ENCODE results near the gene C11orf52. TPM values are rescaled to one million over a fixed set of nuclear protein-coding genes. Genes with fewer than 3 reads are reported as not detected.
A peak's percentile ranks its signal among the peaks of the same experiment; 100 is the strongest.

The C11orf52 gene
- total RNA-seq, 1 experiment from 2014 or later, result 2.0 TPM

GRCh38 chr11:111961389-111962300 is 42.9 kb downstream of the C11orf52 start:
- Mint-ChIP-seq H3K4me3 (ENCODE audit: unreplicated experiment) (peak overlapping the region; percentile 22), H3K27me3 (ENCODE audit: insufficient read depth, unreplicated experiment) (no peaks in the 10 kb centered on the region), H3K9me3 (ENCODE audit: unreplicated experiment) (no peaks in the 10 kb centered on the region), H3K36me3 (ENCODE audit: insufficient read depth, unreplicated experiment) (peaks cover under 1% of the 10 kb centered on the region), H3K27ac (ENCODE audit: low read depth, unreplicated experiment) (peak overlapping the region; percentile 74), H3K4me1 (ENCODE audit: insufficient read depth, unreplicated experiment) (peaks cover 20% of the 10 kb centered on the region)
- ChIA-PET CTCF (interaction anchor here (0.7 to 4.8 kb wide), 10 partner anchors 13 to 91 kb away, joined by 3 to 21 read pairs (median 7); partner anchors contain the start of gene DIXDC1), POLR2A (interaction anchor here (0.9 to 8.1 kb wide), 13 partner anchors 9 to 91 kb away, joined by 3 to 239 read pairs (median 9); partner anchors contain the start of genes ALG9, C11orf52, CRYAB and DIXDC1)
- TF ChIP-seq, protein P1, sequence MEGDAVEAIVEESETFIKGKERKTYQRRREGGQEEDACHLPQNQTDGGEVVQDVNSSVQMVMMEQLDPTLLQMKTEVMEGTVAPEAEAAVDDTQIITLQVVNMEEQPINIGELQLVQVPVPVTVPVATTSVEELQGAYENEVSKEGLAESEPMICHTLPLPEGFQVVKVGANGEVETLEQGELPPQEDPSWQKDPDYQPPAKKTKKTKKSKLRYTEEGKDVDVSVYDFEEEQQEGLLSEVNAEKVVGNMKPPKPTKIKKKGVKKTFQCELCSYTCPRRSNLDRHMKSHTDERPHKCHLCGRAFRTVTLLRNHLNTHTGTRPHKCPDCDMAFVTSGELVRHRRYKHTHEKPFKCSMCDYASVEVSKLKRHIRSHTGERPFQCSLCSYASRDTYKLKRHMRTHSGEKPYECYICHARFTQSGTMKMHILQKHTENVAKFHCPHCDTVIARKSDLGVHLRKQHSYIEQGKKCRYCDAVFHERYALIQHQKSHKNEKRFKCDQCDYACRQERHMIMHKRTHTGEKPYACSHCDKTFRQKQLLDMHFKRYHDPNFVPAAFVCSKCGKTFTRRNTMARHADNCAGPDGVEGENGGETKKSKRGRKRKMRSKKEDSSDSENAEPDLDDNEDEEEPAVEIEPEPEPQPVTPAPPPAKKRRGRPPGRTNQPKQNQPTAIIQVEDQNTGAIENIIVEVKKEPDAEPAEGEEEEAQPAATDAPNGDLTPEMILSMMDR (IDR thresholded peaks at IDR 0.05; ENCODE audit: unreplicated experiment), result no peak
- BruUV-seq (replicated peaks), result TSS peak; percentile 97
- intact Hi-C loops (cut with micrococcal nuclease), result loop anchor here (2.0 kb wide), 1 partner anchor 17 kb away; no protein-coding TSS in a partner anchor
- DNase-seq (ENCODE audit: unreplicated experiment), result no peak

DNA sequence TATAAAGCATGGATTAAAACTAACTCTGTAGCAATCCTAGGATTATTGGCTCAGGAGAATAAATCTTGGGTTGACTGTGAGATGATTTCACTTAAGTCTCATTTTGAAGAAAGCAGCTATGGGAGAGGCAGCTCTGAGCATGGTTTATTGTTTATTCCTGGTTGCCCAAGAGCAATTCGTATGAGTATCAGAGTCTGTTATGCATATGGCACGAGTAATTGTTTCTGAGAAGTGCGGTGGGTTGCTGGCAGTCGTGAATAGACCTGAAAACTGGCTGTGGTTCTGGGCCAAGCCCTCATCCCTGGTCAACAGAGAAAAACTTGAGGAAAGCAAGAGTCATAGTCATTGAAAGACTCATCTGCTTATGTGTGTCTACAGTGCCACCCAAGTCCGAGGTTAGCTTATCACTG is 45.2 kb downstream of the C11orf52 start:
- Mint-ChIP-seq H3K27me3 (ENCODE audit: insufficient read depth, unreplicated experiment) (no peaks in the 10 kb centered on the region), H3K36me3 (ENCODE audit: insufficient read depth, unreplicated experiment) (peaks cover 10% of the 10 kb centered on the region), H3K9me3 (ENCODE audit: unreplicated experiment) (no peaks in the 10 kb centered on the region), H3K4me3 (ENCODE audit: unreplicated experiment) (no peak overlapping the region), H3K27ac (ENCODE audit: low read depth, unreplicated experiment) (no peak overlapping the region), H3K4me1 (ENCODE audit: insufficient read depth, unreplicated experiment) (peaks cover 24% of the 10 kb centered on the region)
- DNase-seq (ENCODE audit: unreplicated experiment), result no peak
- ChIA-PET CTCF (interaction anchor here (0.9 to 3.5 kb wide), 3 partner anchors 17 to 37 kb away, joined by 3 to 20 read pairs (median 16); no protein-coding TSS in a partner anchor), POLR2A (interaction anchor here (6.2 to 8.1 kb wide), 2 partner anchors 11 to 24 kb away, joined by 122 to 239 read pairs; partner anchors contain the start of gene DIXDC1)
- intact Hi-C loops (cut with micrococcal nuclease), result no loop called here
- BruUV-seq (replicated peaks), result no TSS peak
- TF ChIP-seq, protein P1 (IDR thresholded peaks at IDR 0.05; ENCODE audit: unreplicated experiment), result no peak

GRCh38 chr11:111966678-111967077 is 48.0 kb downstream of the C11orf52 start:
- Mint-ChIP-seq H3K27me3 (ENCODE audit: insufficient read depth, unreplicated experiment) (no peaks in the 10 kb centered on the region), H3K36me3 (ENCODE audit: insufficient read depth, unreplicated experiment) (peaks cover 32% of the 10 kb centered on the region), H3K4me3 (ENCODE audit: unreplicated experiment) (no peak overlapping the region), H3K27ac (ENCODE audit: low read depth, unreplicated experiment) (no peak overlapping the region), H3K9me3 (ENCODE audit: unreplicated experiment) (no peaks in the 10 kb centered on the region), H3K4me1 (ENCODE audit: insufficient read depth, unreplicated experiment) (peaks cover 13% of the 10 kb centered on the region)
- DNase-seq (ENCODE audit: unreplicated experiment), result no peak
- intact Hi-C loops (cut with micrococcal nuclease), result no loop called here
- TF ChIP-seq, protein P1 (IDR thresholded peaks at IDR 0.05; ENCODE audit: unreplicated experiment), result no peak
- ChIA-PET POLR2A (interaction anchor here (1.9 kb wide), 1 partner anchor 10 kb away, joined by 7 read pairs; no protein-coding TSS in a partner anchor), CTCF (interaction anchor here (3.5 kb wide), 1 partner anchor 15 kb away, joined by 20 read pairs; no protein-coding TSS in a partner anchor)
- BruUV-seq (replicated peaks), result no TSS peak

DNA sequence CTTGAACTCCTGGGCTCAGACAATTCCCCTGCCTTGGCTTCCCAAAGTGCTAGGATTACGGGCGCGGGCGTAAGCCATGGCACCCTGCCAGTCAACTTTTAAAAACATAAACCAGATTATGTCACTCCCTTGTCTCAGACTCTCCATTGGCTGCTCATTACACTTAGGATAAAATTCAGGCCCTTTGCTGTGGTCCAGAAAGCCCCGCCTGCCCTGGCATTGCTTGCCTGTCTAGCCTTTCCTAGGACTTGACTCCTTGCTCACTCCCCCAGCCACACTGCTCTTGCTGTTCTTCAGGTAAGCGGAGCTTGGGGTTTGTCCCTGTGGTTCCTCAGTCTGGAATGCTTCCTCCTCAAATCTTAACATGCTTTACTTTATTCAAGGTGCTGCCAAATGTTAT is 48.9 kb downstream of the C11orf52 start:
- peaks cover 32% of the 10 kb centered on the region for H3K36me3 Mint-ChIP-seq (ENCODE audit: insufficient read depth, unreplicated experiment)
- H3K4me3 Mint-ChIP-seq (ENCODE audit: unreplicated experiment), result no peak overlapping the region
- POLR2A ChIA-PET, result no interaction called here
- no peaks in the 10 kb centered on the region for H3K27me3 Mint-ChIP-seq (ENCODE audit: insufficient read depth, unreplicated experiment)
- BruUV-seq (replicated peaks), result no TSS peak
- no peak overlapping the region for H3K27ac Mint-ChIP-seq (ENCODE audit: low read depth, unreplicated experiment)
- TF ChIP-seq, protein P1 (IDR thresholded peaks at IDR 0.05; ENCODE audit: unreplicated experiment), result no peak
- intact Hi-C loops (cut with micrococcal nuclease), result no loop called here
- peaks cover 5% of the 10 kb centered on the region for H3K4me1 Mint-ChIP-seq (ENCODE audit: insufficient read depth, unreplicated experiment)
- no peak for DNase-seq (ENCODE audit: unreplicated experiment)
- H3K9me3 Mint-ChIP-seq (ENCODE audit: unreplicated experiment), result no peaks in the 10 kb centered on the region
- CTCF ChIA-PET, result interaction anchor here (0.5 kb wide), 1 partner anchor 1762 kb away, joined by 3 read pairs; no protein-coding TSS in a partner anchor
